HCT116 (cell line): ENCODE measurements around the gene ARSG. TPM values are rescaled to one million over a fixed set of nuclear protein-coding genes. Genes with fewer than 3 reads are reported as not detected.

Experiments
- ATAC-seq: fragments of 200-7000 bp; cut with Tn5 transposase; 2 replicates; pipeline ENCODE4 v1.9.1; 2020; ENCODE audit warnings: mild to moderate bottlenecking, moderate library complexity
- BruUV-seq: library from RNA; stranded (reverse); fragments of 400-500 nt; replicated peaks from 2 replicates; lab custom pipeline; 2021; lab: Mats Ljungman, UMichigan
- CTCF ChIA-PET: fragments of 300-600 bp; sonication (Branson Sonifier 250); formaldehyde crosslinking; loops from one replicate; lab custom pipeline; 2021; ENCODE audit warnings: antibody characterized with exemption; lab: Charles Lee
- POLR2A ChIA-PET: fragments of 300-600, 350-600 bp; sonication (Branson Sonifier 250); formaldehyde crosslinking; loops from one replicate; lab custom pipeline; 2021; ENCODE audit warnings: antibody characterized with exemption; lab: Charles Lee
- RAD21 ChIA-PET, 2 experiments: fragments of 300-600 bp; sonication (Branson Sonifier 250); formaldehyde crosslinking; loops; one replicate each; lab custom pipeline; 2023; ENCODE audit warnings: low total read pairs in 2 of 2; ENCODE audit not compliant: uncharacterized antibody in 2 of 2, unreplicated experiment in 2 of 2, low non-redundant PET in 1 of 2; lab: Charles Lee
- DNase-seq: peaks from one replicate; pipeline ENCODE4 v3.0.0-alpha.2; 2010; ENCODE audit warnings: low read depth, low spot score
- H2AFZ ChIP-seq: fragments of 200-600 bp; shearing (Covaris generic), sonication (generic); 2 replicates; pipeline ENCODE4 v1.6.1; 2017; ENCODE audit warnings: low read depth, mixed run types, mixed read lengths, antibody characterized with exemption, low read length; ENCODE audit not compliant: poor library complexity, severe bottlenecking
- H3K27ac ChIP-seq: 2 replicates; pipeline ENCODE4 v1.5.1; 2012; ENCODE audit warnings: low read depth, low read length
- H3K27me3 ChIP-seq: fragments of 200-600 bp; sonication (generic); 2 replicates; pipeline ENCODE4 v1.6.1; 2016; ENCODE audit warnings: mixed run types, low read length, mixed read lengths; ENCODE audit not compliant: insufficient read depth
- H3K36me3 ChIP-seq, 2 experiments: fragments of 200-500 bp in 1 of 2; fragments of 200-600 bp in 1 of 2; sonication (Bioruptor generic) in 1 of 2; sonication (generic) in 1 of 2; 2 replicates each; pipeline versions ENCODE4 v1.5.1 to v1.6.1; 2014 to 2016; ENCODE audit warnings: low read length in 2 of 2, inconsistent platforms in 1 of 2, mixed read lengths in 1 of 2, mixed run types in 1 of 2; ENCODE audit not compliant: insufficient read depth in 2 of 2, control insufficient read depth in 1 of 2
- H3K4me1 ChIP-seq, 2 experiments: fragments of 200-600 bp in 1 of 2; sonication (generic) in 1 of 2; 2 replicates each; pipeline versions ENCODE4 v1.5.1 to v1.6.1; 2012 to 2017; ENCODE audit warnings: low read length in 2 of 2, inconsistent platforms in 1 of 2, mild to moderate bottlenecking in 1 of 2, mixed read lengths in 1 of 2, mixed run types in 1 of 2, moderate library complexity in 1 of 2; ENCODE audit not compliant: insufficient read depth in 2 of 2, control insufficient read depth in 1 of 2
- H3K4me2 ChIP-seq: fragments of 200-600 bp; sonication (generic); 2 replicates; pipeline ENCODE4 v1.6.1; 2017; ENCODE audit warnings: mixed run types, low read length, mixed read lengths
- H3K4me3 ChIP-seq, 2 experiments: fragments of 200-600 bp in 1 of 2; sonication (generic) in 1 of 2; replicated peaks in 1 of 2; 2 replicates each; pipeline ENCODE4 v1.5.1; 2011 to 2016; ENCODE audit warnings: low read length in 2 of 2, control low read depth in 1 of 2, low read depth in 1 of 2, mild to moderate bottlenecking in 1 of 2, mixed read lengths in 1 of 2, mixed run types in 1 of 2
- H3K79me2 ChIP-seq: fragments of 200-600 bp; sonication (generic); 2 replicates; pipeline ENCODE4 v1.6.1; 2017; ENCODE audit warnings: mild to moderate bottlenecking, mixed run types, low read length, moderate library complexity, mixed read lengths; ENCODE audit not compliant: insufficient read depth
- H3K9ac ChIP-seq: fragments of 200-600 bp; sonication (generic); 2 replicates; pipeline ENCODE4 v1.6.1; 2016; ENCODE audit warnings: low read length, mixed read lengths
- H3K9me2 ChIP-seq: fragments of 200-600 bp; sonication (generic), shearing (Covaris generic); 2 replicates; pipeline ENCODE4 v1.6.1; 2017; ENCODE audit warnings: mixed run types, mild to moderate bottlenecking, moderate library complexity; ENCODE audit not compliant: insufficient read depth
- H3K9me3 ChIP-seq, 2 experiments: fragments of 200-500 bp in 1 of 2; fragments of 200-600 bp in 1 of 2; sonication (Bioruptor generic) in 1 of 2; sonication (generic) in 1 of 2; 2 replicates each; pipeline ENCODE4 v1.6.1; 2014 to 2017; ENCODE audit warnings: low read length in 2 of 2, mixed read lengths in 2 of 2, inconsistent platforms in 1 of 2, low read depth in 1 of 2, mild to moderate bottlenecking in 1 of 2, mixed run types in 1 of 2, moderate library complexity in 1 of 2; ENCODE audit not compliant: control insufficient read depth in 1 of 2, insufficient read depth in 1 of 2
- H4K20me1 ChIP-seq: fragments of 200-600 bp; sonication (generic), shearing (Covaris generic); 2 replicates; pipeline ENCODE4 v1.6.1; 2017; ENCODE audit warnings: mixed run types, mild to moderate bottlenecking, moderate library complexity; ENCODE audit not compliant: insufficient read depth
- CBX3 ChIP-seq: IDR thresholded peaks from 2 replicates; pipeline ENCODE4 v1.6.1; 2012; ENCODE audit warnings: low read depth
- CEBPB ChIP-seq: IDR thresholded peaks from 2 replicates; pipeline ENCODE4 v1.6.1; 2012; ENCODE audit warnings: low read depth
- CTCF ChIP-seq, 3 experiments: fragments of 200-600 bp in 1 of 3; sonication (generic) in 1 of 3; IDR thresholded peaks in 2 of 3; conservative IDR thresholded peaks in 1 of 3; 2 replicates each; pipeline ENCODE4 v1.5.1; 2012 to 2017; ENCODE audit warnings: low read depth in 2 of 3, low read length in 2 of 3, antibody characterized with exemption in 1 of 3, borderline replicate concordance in 1 of 3, control low read depth in 1 of 3, mild to moderate bottlenecking in 1 of 3, mixed read lengths in 1 of 3, mixed run types in 1 of 3, moderate library complexity in 1 of 3; ENCODE audit not compliant: insufficient read depth in 1 of 3
- ELF1 ChIP-seq: IDR thresholded peaks from 2 replicates; pipeline ENCODE4 v1.6.1; 2012; ENCODE audit warnings: low read depth, borderline replicate concordance
- EZH2 ChIP-seq: fragments of 200-600 bp; sonication (generic); IDR thresholded peaks from 2 replicates; pipeline ENCODE4 v1.6.1; 2017; ENCODE audit warnings: antibody characterized with exemption, mixed run types
- FOSL1 ChIP-seq: IDR thresholded peaks from 2 replicates; pipeline ENCODE4 v1.6.1; 2012; ENCODE audit warnings: low read depth
- JUND ChIP-seq: IDR thresholded peaks from 2 replicates; pipeline ENCODE4 v1.6.1; 2012
- MAX ChIP-seq: IDR thresholded peaks from 2 replicates; pipeline ENCODE4 v1.6.1; 2012
- POLR2A ChIP-seq: IDR thresholded peaks from 2 replicates; pipeline ENCODE4 v1.7.0; 2011; ENCODE audit warnings: borderline replicate concordance; ENCODE audit not compliant: insufficient read depth, insufficient read length; ENCODE audit errors: extremely low read depth
- SIN3A ChIP-seq: IDR thresholded peaks from 2 replicates; pipeline ENCODE4 v1.6.1; 2012; ENCODE audit warnings: low read depth
- SRF ChIP-seq: IDR thresholded peaks from 2 replicates; pipeline ENCODE4 v1.6.1; 2012; ENCODE audit warnings: low read depth
- TCF7L2 ChIP-seq: IDR thresholded peaks from 2 replicates; pipeline ENCODE4 v1.7.0; 2011; ENCODE audit warnings: borderline replicate concordance, inconsistent platforms; ENCODE audit not compliant: insufficient read depth, insufficient read length; ENCODE audit errors: extremely low read depth
- YY1 ChIP-seq: IDR thresholded peaks from 2 replicates; pipeline ENCODE4 v1.6.1; 2011; ENCODE audit warnings: low read length, low read depth, moderate library complexity, mild to moderate bottlenecking; ENCODE audit not compliant: insufficient replicate concordance; ENCODE audit errors: extremely low read depth
- ZBTB33 ChIP-seq: IDR thresholded peaks from 2 replicates; pipeline ENCODE4 v1.6.1; 2011; ENCODE audit warnings: mild to moderate bottlenecking, low read length, moderate library complexity; ENCODE audit not compliant: insufficient replicate concordance; ENCODE audit errors: extremely low read depth
- ZFX ChIP-seq: fragments of 450-650 bp; IDR thresholded peaks from 2 replicates; pipeline ENCODE4 v1.6.1; 2017
- ZNF274 ChIP-seq: fragments of 200-500 bp; sonication (Bioruptor generic); IDR thresholded peaks from 2 replicates; pipeline ENCODE4 v1.6.1; 2014; ENCODE audit warnings: mild to moderate bottlenecking, low read depth, low read length, inconsistent platforms
- intact Hi-C: fragments of 100-400 bp; cut with micrococcal nuclease; formaldehyde crosslinking; loops from 2 replicates; pipeline ENCODE4 v1.10.0; 2022
- total RNA-seq: library from RNA; stranded (reverse); gene quantifications from one replicate; pipeline ENCODE4 v1.2.1, GENCODE V29; 2021; ENCODE audit not compliant: unreplicated experiment

The ARSG gene
- total RNA-seq, 1 experiment from 2014 or later: 17.1 TPM

- Histone ChIP-seq H3K4me3 (no peak overlapping the region), H3K4me1 (no peaks in the 10 kb centered on the region), H3K9ac (no peak overlapping the region), H3K27me3 (no peaks in the 10 kb centered on the region), H3K4me2 (no peak overlapping the region), H3K36me3 (no peaks in the 10 kb centered on the region; a peak in 1 of 4 replicates), H2AFZ (no peak overlapping the region), H4K20me1 (no peaks in the 10 kb centered on the region), H3K27ac (no peak overlapping the region), H3K79me2 (no peaks in the 10 kb centered on the region), H3K9me2 (no peaks in the 10 kb centered on the region), H3K9me3 (no peaks in the 10 kb centered on the region)
- ChIA-PET RAD21 (no interaction called here), CTCF (interaction anchor here (1.4 to 2.9 kb wide), 2 partner anchors 11 to 242 kb away, joined by 3 to 12 read pairs; no protein-coding TSS in a partner anchor), POLR2A (no interaction called here)
- intact Hi-C loops: no loop called here
- TF ChIP-seq ZNF274: no peak
- TF ChIP-seq CBX3: no peak
- no peak for TF ChIP-seq JUND
- no peak for TF ChIP-seq CTCF (IDR thresholded peaks at IDR 0.05 in 2 of 3, conservative IDR thresholded peaks at IDR 0.05 in 1 of 3; ENCODE audit: borderline replicate concordance in 1 of 3, insufficient read depth in 1 of 3, low read depth in 2 of 3, low read length in 2 of 3)
- no peak for TF ChIP-seq SIN3A
- TF ChIP-seq EZH2: no peak
- no peak for TF ChIP-seq ZFX
- no TSS peak for BruUV-seq
- DNase-seq (no peak), ATAC-seq (no peak)
Observed at GRCh38 chr17:68446626-68447041, 155.3 kb downstream of the ARSG start.

DNA sequence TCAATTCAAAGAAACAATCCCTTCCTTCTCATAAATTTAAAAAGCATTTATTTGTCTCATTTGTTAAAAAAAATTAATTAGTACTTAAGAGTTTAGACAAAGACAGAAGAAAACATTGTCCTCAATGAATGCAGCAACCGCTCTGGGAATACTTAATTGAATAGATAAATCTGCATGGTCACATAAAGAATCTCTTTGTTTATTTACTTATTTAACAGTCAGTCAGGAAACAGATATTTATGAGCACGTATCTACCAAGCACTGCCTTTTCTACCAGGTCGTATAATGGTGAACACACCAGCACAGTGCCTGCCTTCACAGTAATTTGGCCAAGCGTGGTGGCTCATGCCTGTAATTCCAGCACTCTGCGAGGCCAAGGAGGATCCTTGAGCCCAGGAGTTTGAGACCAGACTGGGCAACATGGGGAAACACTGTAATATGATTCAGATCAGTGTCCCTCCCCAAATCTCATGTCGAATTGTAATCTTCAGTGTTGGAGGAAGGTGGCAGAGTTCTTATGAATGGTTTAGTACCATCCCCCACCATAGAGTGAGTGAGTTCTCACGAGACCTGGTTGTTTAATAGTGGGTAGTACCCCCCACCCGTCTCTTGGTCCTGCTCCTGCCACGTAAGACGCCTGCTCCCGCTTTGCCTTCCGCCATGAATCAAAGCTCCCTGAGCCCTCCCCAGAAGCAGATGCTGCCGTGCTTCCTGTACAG, 157.9 kb downstream of the ARSG start:
- intact Hi-C loops: no loop called here
- H2AFZ ChIP-seq: no peak overlapping the region
- no peaks in the 10 kb centered on the region for H3K27me3 ChIP-seq
- no peaks in the 10 kb centered on the region for H3K36me3 ChIP-seq
- no peak overlapping the region for H3K27ac ChIP-seq
- H3K9me3 ChIP-seq: no peaks in the 10 kb centered on the region
- ATAC-seq (no peak), DNase-seq (no peak)
- H4K20me1 ChIP-seq: no peaks in the 10 kb centered on the region
- H3K4me2 ChIP-seq: no peak overlapping the region
- H3K4me3 ChIP-seq: no peak overlapping the region
- BruUV-seq: no TSS peak
- H3K9ac ChIP-seq: no peak overlapping the region
- H3K4me1 ChIP-seq: no peaks in the 10 kb centered on the region
- ChIA-PET RAD21 (no interaction called here), POLR2A (no interaction called here), CTCF (interaction anchor here (1.0 kb wide), 1 partner anchor 13 kb away, joined by 3 read pairs; no protein-coding TSS in a partner anchor)
- no peaks in the 10 kb centered on the region for H3K79me2 ChIP-seq
- H3K9me2 ChIP-seq: no peaks in the 10 kb centered on the region
- no peak for TF ChIP-seq CEBPB
- no peak for TF ChIP-seq SRF
- TF ChIP-seq YY1: no peak
- TF ChIP-seq ZBTB33: no peak
- no peak for TF ChIP-seq TCF7L2
- no peak for TF ChIP-seq ZFX
- TF ChIP-seq MAX: no peak
- TF ChIP-seq POLR2A: no peak
- no peak for TF ChIP-seq FOSL1
- TF ChIP-seq ELF1: no peak
